ENCODE data around the gene ABCB8.
"Not testable (repeated sequence)": the region's sequence is repeated elsewhere in the genome, so short reads cannot be mapped to it uniquely, and the experiment has no call there.

ABCB8 gene

DNA sequence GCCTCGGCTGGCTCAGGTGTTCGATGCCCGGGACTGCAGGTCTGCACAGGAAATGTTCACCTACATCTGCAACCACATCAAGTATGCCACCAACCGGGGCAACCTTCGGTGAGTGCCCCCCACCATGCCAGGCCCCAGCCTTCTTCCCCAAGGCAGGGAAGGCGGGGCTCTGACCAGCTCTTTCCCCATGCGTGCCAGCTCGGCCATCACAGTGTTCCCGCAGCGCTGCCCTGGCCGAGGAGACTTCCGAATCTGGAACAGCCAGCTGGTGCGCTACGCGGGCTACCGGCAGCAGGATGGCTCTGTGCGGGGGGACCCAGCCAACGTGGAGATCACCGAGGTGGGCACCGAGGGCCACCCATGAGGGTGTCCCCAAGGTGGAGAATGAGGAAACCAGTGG is 29.9 kb upstream of the ABCB8 start:
- DNase-seq (ENCODE audit: low spot score), result peak; percentile 48

DNA sequence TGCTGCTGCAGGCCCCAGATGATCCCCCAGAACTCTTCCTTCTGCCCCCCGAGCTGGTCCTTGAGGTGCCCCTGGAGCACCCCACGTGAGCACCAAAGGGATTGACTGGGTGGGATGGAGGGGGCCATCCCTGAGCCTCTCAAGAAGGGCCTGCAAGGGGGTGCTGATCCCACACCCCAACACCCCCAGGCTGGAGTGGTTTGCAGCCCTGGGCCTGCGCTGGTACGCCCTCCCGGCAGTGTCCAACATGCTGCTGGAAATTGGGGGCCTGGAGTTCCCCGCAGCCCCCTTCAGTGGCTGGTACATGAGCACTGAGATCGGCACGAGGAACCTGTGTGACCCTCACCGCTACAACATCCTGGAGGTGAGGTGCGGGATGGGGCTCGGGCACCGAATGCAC is 29.2 kb upstream of the ABCB8 start:
- DNase-seq (ENCODE audit: low spot score), result no peak

DNA sequence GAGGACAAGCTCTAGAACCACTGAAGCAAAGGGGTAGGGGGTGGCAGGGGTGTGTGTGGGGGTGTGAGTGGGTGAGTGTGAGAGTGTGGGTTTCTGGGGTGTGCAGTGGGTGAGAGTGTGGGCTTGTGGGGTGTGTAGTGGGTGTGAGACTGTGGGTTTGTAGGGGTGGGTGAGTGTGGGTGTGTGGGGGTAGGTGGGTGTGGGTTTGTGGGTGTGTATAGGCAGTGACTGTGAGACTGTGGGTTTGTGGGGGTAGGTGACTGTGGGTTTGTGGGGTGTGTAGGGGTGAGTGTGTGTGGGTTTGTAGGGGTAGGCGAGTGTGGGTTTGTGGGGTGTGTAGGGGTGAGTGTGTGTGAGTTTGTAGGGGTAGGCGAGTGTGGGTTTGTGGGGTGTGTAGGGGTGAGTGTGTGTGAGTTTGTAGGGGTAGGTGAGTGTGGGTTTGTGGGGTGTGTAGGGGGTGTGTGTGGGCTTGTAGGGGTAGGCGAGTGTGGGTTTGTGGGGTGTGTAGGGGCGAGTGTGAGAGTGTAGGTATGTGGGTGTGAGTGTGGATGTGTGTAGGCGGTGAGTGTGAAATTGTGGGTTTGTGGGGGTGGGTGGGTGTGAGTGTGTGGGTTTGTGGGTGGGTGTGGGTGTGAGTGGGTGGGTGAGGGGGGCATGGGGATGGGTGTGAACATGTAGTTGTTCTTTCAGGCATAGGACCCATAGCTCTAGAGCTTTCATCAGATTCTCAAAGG is 28.6 kb upstream of the ABCB8 start:
- no peak for DNase-seq (ENCODE audit: low spot score)

DNA sequence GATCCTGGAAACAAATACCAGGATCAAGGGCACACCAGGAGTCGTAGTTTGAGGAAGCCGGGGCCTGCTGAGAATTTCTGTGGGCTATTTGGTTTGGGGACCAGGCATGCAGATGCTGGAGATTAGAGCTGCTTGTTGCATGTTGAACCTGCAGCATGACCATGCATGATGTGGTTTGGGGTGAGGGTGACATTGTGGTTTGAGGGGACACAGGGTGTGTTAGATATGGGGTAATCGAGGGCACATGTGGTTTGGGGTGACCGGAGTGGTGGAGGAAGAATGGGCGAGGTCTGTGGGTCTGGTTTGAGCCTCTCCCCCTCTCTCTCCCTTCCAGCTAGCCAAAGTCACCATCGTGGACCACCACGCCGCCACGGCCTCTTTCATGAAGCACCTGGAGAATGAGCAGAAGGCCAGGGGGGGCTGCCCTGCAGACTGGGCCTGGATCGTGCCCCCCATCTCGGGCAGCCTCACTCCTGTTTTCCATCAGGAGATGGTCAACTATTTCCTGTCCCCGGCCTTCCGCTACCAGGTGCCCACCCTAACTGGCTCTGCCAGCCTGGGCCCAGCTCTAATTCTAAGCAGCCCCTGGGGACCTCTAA is 27.3 kb upstream of the ABCB8 start:
- DNase-seq (ENCODE audit: low spot score), result no peak

DNA sequence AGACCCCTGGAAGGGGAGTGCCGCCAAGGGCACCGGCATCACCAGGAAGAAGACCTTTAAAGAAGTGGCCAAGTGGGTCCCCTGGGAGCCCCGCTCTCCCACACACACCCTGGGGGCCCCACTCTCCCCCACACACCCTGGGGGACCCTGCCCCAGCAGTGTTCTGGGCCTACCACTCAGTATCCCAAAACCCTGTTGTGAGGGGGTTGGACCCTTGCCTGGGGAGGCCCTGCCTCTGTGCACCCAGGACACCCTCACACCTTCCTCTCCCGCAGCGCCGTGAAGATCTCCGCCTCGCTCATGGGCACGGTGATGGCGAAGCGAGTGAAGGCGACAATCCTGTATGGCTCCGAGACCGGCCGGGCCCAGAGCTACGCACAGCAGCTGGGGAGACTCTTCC is 26.7 kb upstream of the ABCB8 start:
- DNase-seq (ENCODE audit: low spot score), result no peak

DNA sequence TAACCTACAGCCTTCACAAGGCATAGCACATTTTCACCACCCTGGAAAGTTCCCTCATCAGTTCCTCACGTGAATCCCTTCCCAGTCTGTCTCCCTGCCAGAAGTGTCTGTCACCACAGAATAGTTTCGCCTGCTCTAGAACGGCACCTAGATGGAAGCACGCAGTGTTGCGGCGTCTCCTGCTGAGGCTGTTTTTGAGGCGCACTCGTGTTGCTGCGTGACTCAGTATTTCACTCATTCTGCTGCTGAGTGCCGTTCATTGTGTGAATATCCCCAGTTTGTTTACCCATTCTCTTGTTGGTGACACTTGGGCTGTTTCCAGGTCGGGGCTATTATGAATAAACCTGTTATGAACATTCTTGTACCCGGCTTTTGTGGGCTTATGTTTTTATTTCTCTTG is 24.7 kb upstream of the ABCB8 start:
- no peak for DNase-seq (ENCODE audit: low spot score)

DNA sequence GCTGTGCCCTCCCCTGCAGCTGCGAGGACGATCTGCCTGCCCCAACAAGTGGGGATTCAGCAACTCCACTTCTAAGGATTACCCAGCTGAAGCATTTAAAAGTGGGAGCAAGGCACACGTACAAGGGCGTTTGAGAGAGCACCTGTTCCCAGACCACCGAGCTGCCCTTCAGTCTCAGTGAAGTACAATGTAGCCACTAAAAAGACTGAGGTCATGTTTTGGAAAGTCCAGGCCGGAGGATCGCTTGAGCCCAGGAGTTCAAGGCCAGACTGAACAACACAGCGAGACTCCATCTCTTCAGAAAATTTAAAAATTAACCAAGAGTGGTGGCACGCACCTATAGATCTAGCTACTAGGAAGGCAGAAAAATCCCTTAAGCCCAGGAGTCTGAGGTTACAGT is 22.7 kb upstream of the ABCB8 start:
- no peak for DNase-seq (ENCODE audit: low spot score)

DNA sequence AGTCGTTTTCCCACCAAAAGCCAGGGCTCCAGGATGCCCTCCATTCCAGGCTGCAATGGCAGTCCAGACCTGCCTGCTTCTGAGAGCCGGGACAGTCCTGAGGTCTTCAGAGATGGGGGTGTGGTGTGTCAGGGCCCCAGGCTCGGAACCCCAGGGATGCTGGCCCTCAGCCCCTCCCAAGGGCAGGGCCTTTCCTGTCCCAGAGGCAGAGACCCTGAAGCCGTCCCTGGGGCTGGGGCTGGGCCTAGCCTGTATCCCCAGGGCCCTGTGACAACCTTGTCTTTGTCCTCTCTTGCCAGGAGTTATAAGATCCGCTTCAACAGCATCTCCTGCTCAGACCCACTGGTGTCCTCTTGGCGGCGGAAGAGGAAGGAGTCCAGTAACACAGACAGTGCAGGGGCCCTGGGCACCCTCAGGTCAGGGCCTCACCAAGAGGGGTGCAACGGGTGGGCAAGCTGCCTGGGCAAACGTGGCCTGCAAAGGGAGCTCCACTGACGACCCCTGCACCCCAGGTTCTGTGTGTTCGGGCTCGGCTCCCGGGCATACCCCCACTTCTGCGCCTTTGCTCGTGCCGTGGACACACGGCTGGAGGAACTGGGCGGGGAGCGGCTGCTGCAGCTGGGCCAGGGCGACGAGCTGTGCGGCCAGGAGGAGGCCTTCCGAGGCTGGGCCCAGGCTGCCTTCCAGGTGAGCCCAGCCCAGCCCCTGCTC is 21.5 kb upstream of the ABCB8 start:
- peak; percentile 44 for DNase-seq (ENCODE audit: low spot score)

DNA sequence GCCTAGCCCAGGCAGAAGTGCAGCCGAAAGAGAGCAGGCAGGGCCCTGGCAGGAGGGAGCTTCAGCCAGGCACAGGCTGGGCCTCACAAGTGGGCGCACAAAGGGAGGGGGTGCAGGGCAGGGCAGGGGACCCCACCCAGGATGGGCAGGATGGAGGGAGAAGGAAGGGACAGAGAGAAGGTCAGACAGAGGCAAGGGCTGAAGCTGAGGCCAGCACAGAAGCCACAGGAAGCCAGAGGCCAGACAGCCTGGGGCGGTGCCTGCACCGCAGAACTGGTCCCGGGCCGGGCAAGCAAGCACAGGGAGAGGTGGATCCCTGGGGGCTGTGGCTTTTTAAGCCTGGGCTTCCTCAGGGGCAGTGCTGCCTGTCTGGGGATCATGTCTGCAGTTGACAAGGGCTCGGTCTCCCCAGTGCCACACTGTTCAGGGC is 20.8 kb upstream of the ABCB8 start:
- no peak for DNase-seq (ENCODE audit: low spot score)

DNA sequence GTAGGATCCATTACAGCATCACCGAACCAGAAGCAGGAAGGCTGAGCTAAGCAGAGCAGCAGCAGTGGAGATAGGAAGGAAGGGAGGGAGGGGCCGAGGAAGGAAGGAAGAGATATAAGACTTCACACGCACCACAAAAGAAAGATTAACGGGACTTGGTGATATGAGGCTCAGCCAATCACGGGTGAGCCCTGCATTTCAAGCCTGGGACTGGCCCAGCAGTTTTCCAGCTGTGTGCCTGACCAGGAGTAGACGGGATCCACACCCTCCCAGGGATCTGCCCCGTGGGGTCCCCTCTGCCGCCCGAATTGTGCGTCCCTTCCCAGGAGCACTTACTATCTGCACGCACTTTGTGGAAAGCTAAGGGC is 20.1 kb upstream of the ABCB8 start:
- DNase-seq (ENCODE audit: low spot score), result no peak

DNA sequence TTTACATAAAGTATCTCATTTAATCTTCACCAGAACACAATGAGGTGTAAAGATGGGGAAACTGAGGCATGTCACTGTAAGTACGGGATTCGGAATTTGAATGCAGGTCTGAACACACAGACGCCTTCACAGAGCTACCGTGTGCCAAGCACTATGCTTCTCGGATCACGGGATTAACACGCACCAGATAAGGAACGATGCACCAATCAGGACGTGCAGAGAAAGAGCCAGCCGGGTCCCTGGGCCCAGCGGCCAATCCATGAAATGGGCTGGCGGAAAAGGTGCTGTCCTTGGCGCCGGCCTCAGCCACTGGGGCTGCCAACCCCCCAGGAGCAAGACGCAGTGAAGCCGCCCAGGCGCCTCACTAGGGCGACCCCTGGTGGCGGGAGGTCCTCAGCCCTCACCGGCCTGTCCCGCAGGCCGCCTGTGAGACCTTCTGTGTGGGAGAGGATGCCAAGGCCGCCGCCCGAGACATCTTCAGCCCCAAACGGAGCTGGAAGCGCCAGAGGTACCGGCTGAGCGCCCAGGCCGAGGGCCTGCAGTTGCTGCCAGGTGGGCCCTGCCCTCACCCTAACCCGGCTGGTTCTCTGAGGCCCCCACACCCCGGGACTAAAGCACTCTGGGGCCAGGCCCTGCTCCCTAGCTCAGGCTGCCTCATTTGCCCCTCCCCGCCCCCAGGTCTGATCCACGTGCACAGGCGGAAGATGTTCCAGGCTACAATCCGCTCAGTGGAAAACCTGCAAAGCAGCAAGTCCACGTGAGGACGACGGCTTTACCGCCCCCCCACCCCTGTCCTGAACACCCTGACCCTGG is 19.5 kb upstream of the ABCB8 start:
- peak; percentile 89 for DNase-seq (ENCODE audit: low spot score)

DNA sequence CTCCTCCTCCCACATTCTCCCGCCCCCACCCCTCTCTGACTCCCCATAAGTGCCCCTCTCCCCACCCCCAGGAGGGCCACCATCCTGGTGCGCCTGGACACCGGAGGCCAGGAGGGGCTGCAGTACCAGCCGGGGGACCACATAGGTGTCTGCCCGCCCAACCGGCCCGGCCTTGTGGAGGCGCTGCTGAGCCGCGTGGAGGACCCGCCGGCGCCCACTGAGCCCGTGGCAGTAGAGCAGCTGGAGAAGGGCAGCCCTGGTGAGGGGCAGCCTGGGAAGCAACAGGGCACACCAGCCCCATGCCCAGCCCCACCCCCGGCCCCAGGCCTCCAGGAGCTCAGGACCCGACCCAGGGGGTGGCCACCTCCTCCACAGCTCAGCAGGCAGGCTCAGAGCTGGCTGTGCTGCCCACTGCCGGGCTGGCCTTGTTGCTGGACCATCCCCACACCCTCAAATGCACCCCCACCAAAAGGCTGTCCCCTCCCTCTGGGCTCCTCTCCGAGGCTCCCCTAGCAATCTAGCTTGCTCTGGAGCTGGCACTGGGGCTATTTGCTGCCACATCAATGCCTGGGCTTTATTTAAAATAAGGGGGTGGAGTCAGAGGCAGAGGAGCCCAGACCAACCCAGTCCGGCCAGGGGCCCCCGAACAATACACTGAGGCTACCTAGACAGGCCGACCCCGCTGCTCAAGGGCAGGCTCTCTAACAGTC is 18.8 kb upstream of the ABCB8 start:
- peak; percentile 54 for DNase-seq (ENCODE audit: low spot score)

DNA sequence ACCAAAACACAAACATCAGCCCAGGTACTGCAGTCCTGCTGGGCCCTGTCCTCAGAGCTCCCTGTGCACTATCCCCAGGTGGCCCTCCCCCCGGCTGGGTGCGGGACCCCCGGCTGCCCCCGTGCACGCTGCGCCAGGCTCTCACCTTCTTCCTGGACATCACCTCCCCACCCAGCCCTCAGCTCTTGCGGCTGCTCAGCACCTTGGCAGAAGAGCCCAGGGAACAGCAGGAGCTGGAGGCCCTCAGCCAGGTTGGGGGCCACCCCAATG is 18.3 kb upstream of the ABCB8 start:
- DNase-seq (ENCODE audit: low spot score), result no peak

DNA sequence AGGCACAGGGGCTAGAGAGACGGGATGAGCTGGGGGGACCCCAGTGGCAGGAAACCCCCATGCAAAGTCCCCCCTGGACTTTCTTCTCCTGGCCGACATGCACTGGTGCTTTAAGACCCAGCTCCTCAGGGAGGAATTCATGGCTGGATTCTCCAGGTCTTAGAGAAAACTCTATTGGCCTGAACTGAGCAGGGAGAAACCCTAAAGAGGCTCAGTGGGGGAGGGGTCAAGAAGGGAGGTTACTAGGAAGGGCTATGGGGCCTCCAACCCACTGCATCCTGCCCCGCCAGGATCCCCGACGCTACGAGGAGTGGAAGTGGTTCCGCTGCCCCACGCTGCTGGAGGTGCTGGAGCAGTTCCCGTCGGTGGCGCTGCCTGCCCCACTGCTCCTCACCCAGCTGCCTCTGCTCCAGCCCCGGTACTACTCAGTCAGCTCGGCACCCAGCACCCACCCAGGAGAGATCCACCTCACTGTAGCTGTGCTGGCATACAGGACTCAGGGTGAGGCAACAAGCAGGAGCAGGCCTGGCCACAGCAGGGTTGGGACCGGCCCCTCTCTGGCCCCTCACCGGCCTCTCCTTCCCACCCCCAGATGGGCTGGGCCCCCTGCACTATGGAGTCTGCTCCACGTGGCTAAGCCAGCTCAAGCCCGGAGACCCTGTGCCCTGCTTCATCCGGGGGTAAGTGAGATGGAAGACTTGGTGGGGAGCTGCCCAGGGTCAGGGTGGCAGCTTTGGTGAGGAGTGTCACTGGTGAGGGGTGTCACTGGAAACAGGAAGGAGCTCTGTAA is 17.7 kb upstream of the ABCB8 start:
- DNase-seq (ENCODE audit: low spot score), result no peak

DNA sequence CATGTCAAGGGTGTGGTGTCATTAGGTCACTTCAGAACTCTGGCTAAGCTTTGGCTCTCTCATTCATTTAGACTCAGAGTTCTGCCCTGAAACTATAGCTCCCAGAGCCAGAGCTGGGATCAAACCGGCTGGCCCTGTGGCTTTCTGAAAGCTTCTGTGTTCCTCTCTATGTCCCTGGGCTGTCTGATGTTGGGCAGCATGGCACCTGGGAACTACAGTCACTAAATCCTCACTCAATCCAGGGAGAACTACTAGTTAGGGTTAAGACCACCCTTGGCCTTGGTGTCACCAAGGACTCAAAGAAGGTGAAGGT is 17.2 kb upstream of the ABCB8 start:
- DNase-seq (ENCODE audit: low spot score), result no peak

DNA sequence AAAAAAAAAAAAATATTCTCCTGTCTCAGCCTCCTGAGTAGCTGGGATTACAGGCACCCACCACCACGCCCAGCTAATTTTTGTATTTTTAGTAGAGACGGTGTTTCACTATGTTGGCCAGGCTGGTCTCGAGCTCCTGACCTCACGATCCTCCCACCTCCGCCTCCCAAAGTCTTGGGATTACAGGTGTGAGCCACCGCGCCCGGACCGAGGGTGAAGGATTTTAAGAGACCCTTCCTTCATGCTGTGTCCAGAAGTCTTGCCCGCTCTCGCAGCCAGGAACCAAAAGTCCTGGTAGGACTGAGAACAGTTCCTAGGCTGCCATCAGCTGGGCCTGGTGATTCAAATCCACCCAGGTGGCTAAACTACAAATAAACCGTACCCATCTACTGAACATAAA is 16.6 kb upstream of the ABCB8 start:
- DNase-seq (ENCODE audit: low spot score), result not testable (repeated sequence)

DNA sequence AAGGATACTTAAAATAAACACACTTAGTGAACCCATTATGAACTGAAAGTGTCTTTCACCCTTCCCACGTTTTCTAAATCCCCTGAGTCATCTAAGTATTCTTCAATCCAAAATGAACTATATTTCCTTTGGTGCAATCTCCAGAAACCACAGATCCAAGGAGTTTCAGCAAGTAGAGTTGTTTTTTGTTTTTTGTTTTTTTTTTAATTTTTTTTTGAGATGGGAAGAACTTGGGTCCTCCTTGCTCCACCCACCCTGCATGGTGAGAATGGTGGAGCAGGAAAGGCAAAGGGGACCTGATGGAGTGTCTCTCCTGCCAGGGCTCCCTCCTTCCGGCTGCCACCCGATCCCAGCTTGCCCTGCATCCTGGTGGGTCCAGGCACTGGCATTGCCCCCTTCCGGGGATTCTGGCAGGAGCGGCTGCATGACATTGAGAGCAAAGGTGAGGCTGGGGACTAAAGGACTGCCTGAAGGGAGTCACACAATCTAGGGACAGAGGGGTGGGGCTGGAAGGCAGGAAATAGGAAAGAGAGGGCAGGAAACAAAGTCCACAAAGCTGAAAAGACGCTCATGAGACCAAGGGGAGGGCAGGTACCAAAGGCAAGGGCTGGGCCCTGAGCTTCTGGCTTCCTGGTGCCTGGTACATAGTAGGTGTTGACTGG is 16.1 kb upstream of the ABCB8 start:
- no peak for DNase-seq (ENCODE audit: low spot score)

DNA sequence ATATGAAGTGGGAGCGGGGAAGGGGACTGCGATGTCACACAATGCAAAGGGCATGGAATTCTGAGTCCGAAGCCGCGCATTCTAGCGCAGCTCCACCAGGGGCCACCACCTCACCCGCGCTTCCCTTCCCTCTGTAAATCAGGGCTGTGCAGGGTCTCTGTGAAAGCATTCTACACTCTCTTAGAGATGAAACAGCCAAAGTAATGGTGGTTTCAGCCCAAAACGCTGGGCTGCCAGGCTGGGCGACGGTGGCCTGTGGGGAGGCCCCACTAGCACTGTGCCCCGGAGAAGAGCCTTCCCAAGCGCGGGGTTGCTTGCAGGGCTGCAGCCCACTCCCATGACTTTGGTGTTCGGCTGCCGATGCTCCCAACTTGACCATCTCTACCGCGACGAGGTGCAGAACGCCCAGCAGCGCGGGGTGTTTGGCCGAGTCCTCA is 15.3 kb upstream of the ABCB8 start:
- DNase-seq (ENCODE audit: low spot score), result peak; percentile 71

DNA sequence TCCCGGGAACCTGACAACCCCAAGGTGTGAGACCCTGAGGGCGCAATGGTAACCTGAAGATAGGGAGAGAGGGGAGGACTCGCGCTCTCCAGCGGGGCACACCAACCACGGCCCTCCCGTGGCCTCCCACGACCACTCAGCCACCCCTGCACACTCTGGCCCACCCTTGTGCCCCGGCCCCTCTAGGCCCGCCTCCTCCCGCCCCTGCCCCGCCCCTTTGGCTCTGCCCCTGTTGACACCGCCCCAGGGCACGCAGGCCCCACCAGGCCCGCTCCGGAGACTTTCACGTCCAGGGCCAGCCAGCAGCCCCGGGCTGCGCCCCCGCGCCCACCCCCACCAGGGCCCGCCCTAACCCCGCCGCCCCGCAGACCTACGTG is 14.9 kb upstream of the ABCB8 start:
- no peak for DNase-seq (ENCODE audit: low spot score)

DNA sequence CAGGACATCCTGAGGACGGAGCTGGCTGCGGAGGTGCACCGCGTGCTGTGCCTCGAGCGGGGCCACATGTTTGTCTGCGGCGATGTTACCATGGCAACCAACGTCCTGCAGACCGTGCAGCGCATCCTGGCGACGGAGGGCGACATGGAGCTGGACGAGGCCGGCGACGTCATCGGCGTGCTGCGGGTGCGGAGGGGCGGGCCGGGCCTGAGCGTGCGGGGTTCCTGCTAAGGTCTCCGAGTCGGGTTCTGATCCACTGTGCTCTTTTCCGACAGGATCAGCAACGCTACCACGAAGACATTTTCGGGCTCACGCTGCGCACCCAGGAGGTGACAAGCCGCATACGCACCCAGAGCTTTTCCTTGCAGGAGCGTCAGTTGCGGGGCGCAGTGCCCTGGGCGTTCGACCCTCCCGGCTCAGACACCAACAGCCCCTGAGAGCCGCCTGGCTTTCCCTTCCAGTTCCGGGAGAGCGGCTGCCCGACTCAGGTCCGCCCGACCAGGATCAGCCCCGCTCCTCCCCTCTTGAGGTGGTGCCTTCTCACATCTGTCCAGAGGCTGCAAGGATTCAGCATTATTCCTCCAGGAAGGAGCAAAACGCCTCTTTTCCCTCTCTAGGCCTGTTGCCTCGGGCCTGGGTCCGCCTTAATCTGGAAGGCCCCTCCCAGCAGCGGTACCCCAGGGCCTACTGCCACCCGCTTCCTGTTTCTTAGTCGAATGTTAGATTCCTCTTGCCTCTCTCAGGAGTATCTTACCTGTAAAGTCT is 14.3 kb upstream of the ABCB8 start:
- peak; percentile 92 for DNase-seq (ENCODE audit: low spot score)
